Suprapubic skin (tissue), 4 donors: ENCODE results near the gene HJV. TPM values are rescaled to one million over a fixed set of nuclear protein-coding genes. Genes with fewer than 3 reads are reported as not detected.

Experiments used
- DNase-seq, 2 donors: peaks; one replicate each; pipeline ENCODE4 v3.0.0-alpha.2; 2019; ENCODE audit warnings: low spot score in 2 of 2
- H3K27ac ChIP-seq: fragments of 200-600 bp; sonication (generic); one replicate; pipeline ENCODE4 v1.5.1; 2019
- H3K27me3 ChIP-seq: fragments of 200-600 bp; sonication (generic); one replicate; pipeline ENCODE4 v1.5.1; 2019
- H3K36me3 ChIP-seq: fragments of 200-600 bp; sonication (generic); one replicate; pipeline ENCODE4 v1.5.1; 2019
- H3K4me1 ChIP-seq: fragments of 200-600 bp; sonication (generic); one replicate; pipeline ENCODE4 v1.5.1; 2019
- H3K4me3 ChIP-seq: fragments of 200-600 bp; sonication (generic); one replicate; pipeline ENCODE4 v1.5.1; 2019; ENCODE audit warnings: mild to moderate bottlenecking
- H3K9me3 ChIP-seq: fragments of 200-600 bp; sonication (generic); one replicate; pipeline ENCODE4 v1.5.1; 2019
- EP300 ChIP-seq: sonication (generic); formaldehyde crosslinking; IDR thresholded peaks from one replicate; pipeline ENCODE4 v1.6.1; 2017; ENCODE audit warnings: antibody characterized with exemption
- POLR2A ChIP-seq, 2 donors: fragments of 450-650 bp; IDR thresholded peaks; one replicate each; pipeline ENCODE4 v1.6.1; 2017; ENCODE audit warnings: antibody characterized with exemption in 2 of 2, mild to moderate bottlenecking in 2 of 2, moderate library complexity in 2 of 2
- POLR2AphosphoS5 ChIP-seq, 3 donors: sonication (generic); formaldehyde crosslinking; IDR thresholded peaks; one replicate each; pipeline ENCODE4 v1.6.1; 2017; ENCODE audit warnings: antibody characterized with exemption in 3 of 3
- WGBS: methylation state at CpG from one replicate; pipeline ENCODE4 v1.1.5; 2018; 5-methylcytosine and 5-hydroxymethylcytosine counted together
- total RNA-seq, 4 donors: library from RNA; depleted of rRNA; stranded (reverse); fragments of >200 nt; gene quantifications; one replicate each; pipeline ENCODE4 v1.1.0, GENCODE V29; 2016
- TF ChIP-seq, protein P1 (sequence below), 2 donors: fragments of 200-600 bp in 1 of 2; fragments of 450-650 bp in 1 of 2; sonication (generic) in 1 of 2; IDR thresholded peaks; one replicate each; pipeline ENCODE4 v1.5.1; 2016 to 2019; ENCODE audit warnings: antibody characterized with exemption in 2 of 2, mild to moderate bottlenecking in 1 of 2, moderate library complexity in 1 of 2

Gene HJV
- total RNA-seq, 4 donors from 2014 or later = not detected

- DNase-seq = peak; percentile 53 to 65
- no peaks in the 10 kb centered on the region for H3K9me3 ChIP-seq
- no peaks in the 10 kb centered on the region for H3K27me3 ChIP-seq
- H3K27ac ChIP-seq = peak overlapping the region; percentile 99
- H3K36me3 ChIP-seq = peaks cover 14% of the 10 kb centered on the region
- peak overlapping the region; percentile 76 for H3K4me3 ChIP-seq
- TF ChIP-seq POLR2A (IDR thresholded peaks at IDR 0.05) = peak in 1 of 2 donors; percentile 16
- TF ChIP-seq POLR2AphosphoS5 (IDR thresholded peaks at IDR 0.05) = peak in 1 of 3 donors; percentile 46
- TF ChIP-seq, protein P1, sequence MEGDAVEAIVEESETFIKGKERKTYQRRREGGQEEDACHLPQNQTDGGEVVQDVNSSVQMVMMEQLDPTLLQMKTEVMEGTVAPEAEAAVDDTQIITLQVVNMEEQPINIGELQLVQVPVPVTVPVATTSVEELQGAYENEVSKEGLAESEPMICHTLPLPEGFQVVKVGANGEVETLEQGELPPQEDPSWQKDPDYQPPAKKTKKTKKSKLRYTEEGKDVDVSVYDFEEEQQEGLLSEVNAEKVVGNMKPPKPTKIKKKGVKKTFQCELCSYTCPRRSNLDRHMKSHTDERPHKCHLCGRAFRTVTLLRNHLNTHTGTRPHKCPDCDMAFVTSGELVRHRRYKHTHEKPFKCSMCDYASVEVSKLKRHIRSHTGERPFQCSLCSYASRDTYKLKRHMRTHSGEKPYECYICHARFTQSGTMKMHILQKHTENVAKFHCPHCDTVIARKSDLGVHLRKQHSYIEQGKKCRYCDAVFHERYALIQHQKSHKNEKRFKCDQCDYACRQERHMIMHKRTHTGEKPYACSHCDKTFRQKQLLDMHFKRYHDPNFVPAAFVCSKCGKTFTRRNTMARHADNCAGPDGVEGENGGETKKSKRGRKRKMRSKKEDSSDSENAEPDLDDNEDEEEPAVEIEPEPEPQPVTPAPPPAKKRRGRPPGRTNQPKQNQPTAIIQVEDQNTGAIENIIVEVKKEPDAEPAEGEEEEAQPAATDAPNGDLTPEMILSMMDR (IDR thresholded peaks at IDR 0.05) = no peak
- TF ChIP-seq EP300 = no peak
- WGBS = 17% methylated on average over 5 of the region's 5 CpGs
- H3K4me1 ChIP-seq = peaks cover 47% of the 10 kb centered on the region
These were observed 22.1 kb downstream of the HJV start for GRCh38 chr1:145999321-146000024.

GRCh38 chr1:145997718-145998023, 23.9 kb downstream of the HJV start:
- no peaks in the 10 kb centered on the region for H3K27me3 ChIP-seq
- peaks cover 58% of the 10 kb centered on the region for H3K4me1 ChIP-seq
- H3K27ac ChIP-seq = peak overlapping the region; percentile 99
- peaks cover 32% of the 10 kb centered on the region for H3K36me3 ChIP-seq
- peak; percentile 41 to 62 for DNase-seq
- 6% methylated on average over 3 of the region's 3 CpGs for WGBS
- TF ChIP-seq EP300 = no peak
- TF ChIP-seq, protein P1 (IDR thresholded peaks at IDR 0.05) = no peak
- TF ChIP-seq POLR2AphosphoS5 (IDR thresholded peaks at IDR 0.05) = no peak
- H3K4me3 ChIP-seq = peak overlapping the region; percentile 76
- no peaks in the 10 kb centered on the region for H3K9me3 ChIP-seq

DNA sequence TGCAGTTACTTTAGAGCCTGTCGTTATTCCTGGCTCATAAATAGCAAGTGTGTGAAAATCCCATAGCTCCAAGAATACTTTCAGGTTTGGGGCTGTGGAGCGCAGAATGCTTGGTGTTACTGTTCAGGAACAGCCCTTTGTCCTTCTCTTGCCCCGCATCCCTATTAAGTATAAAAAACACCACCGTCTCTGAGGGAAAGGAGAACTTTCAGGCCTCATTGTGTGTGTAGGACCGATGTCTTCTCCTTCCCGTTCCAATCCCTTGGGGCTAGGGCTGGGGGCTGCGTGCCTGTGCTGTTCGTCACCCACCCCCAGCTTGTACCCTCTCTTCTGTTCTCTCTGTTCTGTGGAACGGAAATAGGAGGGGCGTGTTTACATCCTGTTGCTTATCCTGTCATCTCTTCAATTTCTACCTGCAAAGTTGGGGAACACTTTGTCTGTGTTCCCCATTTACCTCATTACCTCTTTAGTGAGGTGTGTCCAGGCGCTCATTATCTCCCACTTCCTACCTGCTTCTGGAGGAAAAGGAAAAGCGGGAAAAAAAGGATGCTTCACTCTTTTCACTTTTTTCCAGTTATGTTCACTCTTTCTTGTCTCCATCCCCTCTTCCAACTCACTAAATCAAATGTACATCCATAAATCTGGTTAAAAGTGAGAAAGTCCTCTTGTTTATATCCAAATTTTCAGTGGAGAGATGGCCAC, 24.4 kb downstream of the HJV start:
- WGBS = 7% methylated on average over 12 of the region's 12 CpGs
- DNase-seq = peak; percentile 80 to 88

GRCh38 chr1:145996433-145997015, 25.0 kb downstream of the HJV start, which contains the start of gene TXNIP:
TXNIP (minus strand) TSS chr1:145996579; CDS start chr1:145996266, 313 bp downstream.
- Histone ChIP-seq H3K36me3 (peaks cover 33% of the 10 kb centered on the region), H3K4me3 (peak within 1 kb of the TSS; percentile 76), H3K27ac (peak within 1 kb of the TSS; percentile 99), H3K27me3 (no peaks in the 10 kb centered on the region), H3K4me1 (peaks cover 60% of the 10 kb centered on the region), H3K9me3 (no peaks in the 10 kb centered on the region)
- TF ChIP-seq POLR2AphosphoS5 (IDR thresholded peaks at IDR 0.05) (peak; percentile 99 to 100 (median 100)), POLR2A (IDR thresholded peaks at IDR 0.05) (peak; percentile 97 to 98), EP300 (no peak)
- TF ChIP-seq, protein P1 (IDR thresholded peaks at IDR 0.05) = peak in 1 of 2 donors; percentile 6
- 0% methylated on average over 30 of the region's 30 CpGs for WGBS
- peak; percentile 100 for DNase-seq

More for the DNA sequence above, 24.4 kb downstream of the HJV start:
- H3K36me3 ChIP-seq = peaks cover 33% of the 10 kb centered on the region
- TF ChIP-seq, protein P1 (IDR thresholded peaks at IDR 0.05) = no peak
- TF ChIP-seq POLR2A (IDR thresholded peaks at IDR 0.05) (peak in 1 of 2 donors; percentile 43), EP300 (no peak), POLR2AphosphoS5 (IDR thresholded peaks at IDR 0.05) (peak in 2 of 3 donors; percentile 36 to 89)
- no peaks in the 10 kb centered on the region for H3K9me3 ChIP-seq
- H3K27me3 ChIP-seq = no peaks in the 10 kb centered on the region
- peak overlapping the region; percentile 99 for H3K27ac ChIP-seq
- H3K4me3 ChIP-seq = peak overlapping the region; percentile 76
- peaks cover 60% of the 10 kb centered on the region for H3K4me1 ChIP-seq
